Heart left ventricle (tissue), 16 donors: ENCODE results near the gene KCNJ6. TPM values are rescaled to one million over a fixed set of nuclear protein-coding genes. Genes with fewer than 3 reads are reported as not detected.

Experiments used
- ATAC-seq, 4 donors: fragments of 200-7000 bp; cut with Tn5 transposase; one replicate each; pipeline ENCODE4 v1.9.1; 2020 to 2022; ENCODE audit warnings: moderate library complexity in 4 of 4, mild to moderate bottlenecking in 3 of 4, moderate number of reproducible peaks in 1 of 4
- DNase-seq, 5 donors: peaks; one replicate each; pipeline ENCODE4 v3.0.0-alpha.2; 2020
- H3K27ac ChIP-seq, 12 donors: fragments of 200-600 bp; sonication (generic) in 4 of 12; one replicate each; pipeline versions ENCODE4 v1.5.0 to v1.8.0; 2016 to 2022; ENCODE audit warnings: mild to moderate bottlenecking in 2 of 12
- H3K27me3 ChIP-seq, 9 donors: fragments of 200-600 bp; sonication (generic) in 2 of 9; one replicate each; pipeline versions ENCODE4 v1.5.1 to v1.8.0; 2016 to 2022; ENCODE audit warnings: mild to moderate bottlenecking in 3 of 9
- H3K36me3 ChIP-seq, 9 donors: fragments of 200-600 bp; sonication (generic) in 2 of 9; one replicate each; pipeline versions ENCODE4 v1.5.0 to v1.8.0; 2018 to 2022; ENCODE audit warnings: mild to moderate bottlenecking in 2 of 9
- H3K4me1 ChIP-seq, 12 donors: fragments of 200-600 bp; sonication (generic) in 4 of 12; one replicate each; pipeline versions ENCODE4 v1.5.0 to v1.8.0; 2016 to 2022; ENCODE audit warnings: mild to moderate bottlenecking in 3 of 12
- H3K4me3 ChIP-seq, 12 donors: fragments of 200-600 bp; sonication (generic) in 4 of 12; one replicate each; pipeline versions ENCODE4 v1.5.0 to v1.8.0; 2017 to 2022; ENCODE audit warnings: mild to moderate bottlenecking in 9 of 12, moderate library complexity in 4 of 12
- H3K9me3 ChIP-seq, 12 donors: fragments of 200-600 bp; sonication (generic) in 4 of 12; one replicate each; pipeline versions ENCODE4 v1.5.0 to v1.8.0; 2016 to 2022; ENCODE audit warnings: mild to moderate bottlenecking in 1 of 12
- POLR2A ChIP-seq, 2 donors: fragments of 450-650 bp; IDR thresholded peaks; one replicate each; pipeline ENCODE4 v1.6.1; 2017; ENCODE audit warnings: antibody characterized with exemption in 2 of 2, mild to moderate bottlenecking in 2 of 2, moderate library complexity in 2 of 2
- WGBS, 4 donors: extraction: QIAGEN DNeasy Blood & Tissue Kit in 2 of 4; methylation state at CpG; one replicate each; pipeline versions ENCODE4 v1.1.5 to v1.1.7; 2013 to 2018; 5-methylcytosine and 5-hydroxymethylcytosine counted together
- intact Hi-C, 10 donors: fragments of 100-400 bp; cut with DNase I; formaldehyde crosslinking; loops; one replicate each; pipeline versions ENCODE4 v1.11.1 to v1.14.2; 2022
- polyA plus RNA-seq, 2 donors: library from polyadenylated mRNA; stranded (reverse); fragments of 200-250 nt; gene quantifications; one replicate each; pipeline ENCODE4 v1.2.3, GENCODE V29; 2013
- total RNA-seq, 9 donors: library from RNA; depleted of rRNA in 2 of 9; stranded (reverse); fragments of >200 nt in 2 of 9; fragmentation: NEBNext Ultra II Directional in 3 of 9; extraction: Animal tissue kit (Norgen Biotek cat#: 25700) in 3 of 9; gene quantifications; one replicate each; pipeline versions ENCODE4 v1.1.0 to v1.2.4, GENCODE V29; 2016 to 2023
- TF ChIP-seq, protein P1 (sequence below), 12 donors: fragments of 200-600 bp; sonication (generic) in 4 of 12; IDR thresholded peaks; one replicate each; pipeline versions ENCODE4 v1.5.0 to v1.8.0; 2018 to 2022; ENCODE audit warnings: antibody characterized with exemption in 12 of 12, mild to moderate bottlenecking in 5 of 12
- donor health status: ischemic (EF 13 %, LVEDD 7.1; RV severe dilation, severe dysfunction).
- donor health status: healthy with polysubstance abuse.
- donor health status: DM: no; HTN: yes; CAD: no.
- donor health status: DM: no; HTN: no; CAD: no.
- donor health status: ischemic (EF 25% LVEDD 6.9; RV normal size, moderate dysfunction).
- donor health status: ischemic (EF 25% LVEDD 5.7; RV mildly dilated, moderate dysfunction).
- donor health status: healthy.
- donor health status: DM: yes; HTN: yes; CAD: no.
- donor health status: ischemic (EF 35%, LVEDD 5.7; RV mildly dilated, moderate dysfunction).
- donor health status: nonischemic (EF 11% LVEDD 7.7; RV severe dilation, severe dysfunction).
- donor health status: DM: yes; HTN: yes; CAD: no.
- donor health status: PGD.
- donor health status: ischemic (EF 29% LVEDD 5.4; RV normal size, mild dysfunction).
- donor health status: nonischemic (EF 23%, LVEDD 6.1; RV moderate dilation, normal function).

KCNJ6 gene
- total and polyA plus RNA-seq, 11 donors, result not detected

GRCh38 chr21:37623183-37623582 lies 293.1 kb downstream of the KCNJ6 start:
- Histone ChIP-seq H3K4me1 (peaks cover 0 to 26% (median 14%) of the 10 kb centered on the region in 12 donors), H3K9me3 (no peaks in the 10 kb centered on the region), H3K36me3 (no peaks in the 10 kb centered on the region), H3K27me3 (no peaks in the 10 kb centered on the region), H3K4me3 (no peak overlapping the region), H3K27ac (peak overlapping the region in 3 of 12 donors; percentile 5 to 18 (median 15))
- TF ChIP-seq, protein P1, sequence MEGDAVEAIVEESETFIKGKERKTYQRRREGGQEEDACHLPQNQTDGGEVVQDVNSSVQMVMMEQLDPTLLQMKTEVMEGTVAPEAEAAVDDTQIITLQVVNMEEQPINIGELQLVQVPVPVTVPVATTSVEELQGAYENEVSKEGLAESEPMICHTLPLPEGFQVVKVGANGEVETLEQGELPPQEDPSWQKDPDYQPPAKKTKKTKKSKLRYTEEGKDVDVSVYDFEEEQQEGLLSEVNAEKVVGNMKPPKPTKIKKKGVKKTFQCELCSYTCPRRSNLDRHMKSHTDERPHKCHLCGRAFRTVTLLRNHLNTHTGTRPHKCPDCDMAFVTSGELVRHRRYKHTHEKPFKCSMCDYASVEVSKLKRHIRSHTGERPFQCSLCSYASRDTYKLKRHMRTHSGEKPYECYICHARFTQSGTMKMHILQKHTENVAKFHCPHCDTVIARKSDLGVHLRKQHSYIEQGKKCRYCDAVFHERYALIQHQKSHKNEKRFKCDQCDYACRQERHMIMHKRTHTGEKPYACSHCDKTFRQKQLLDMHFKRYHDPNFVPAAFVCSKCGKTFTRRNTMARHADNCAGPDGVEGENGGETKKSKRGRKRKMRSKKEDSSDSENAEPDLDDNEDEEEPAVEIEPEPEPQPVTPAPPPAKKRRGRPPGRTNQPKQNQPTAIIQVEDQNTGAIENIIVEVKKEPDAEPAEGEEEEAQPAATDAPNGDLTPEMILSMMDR (IDR thresholded peaks at IDR 0.05), result no peak
- TF ChIP-seq POLR2A (IDR thresholded peaks at IDR 0.05), result no peak
- intact Hi-C loops, result no loop called here
- DNase-seq (no peak), ATAC-seq (peak; percentile 26 to 59 (median 42))
- WGBS, 4 donors, result 24 to 36% (median 31%) methylated on average over 3 of the region's 3 CpGs

GRCh38 chr21:37622755-37623154 lies 293.5 kb downstream of the KCNJ6 start:
- peak overlapping the region in 3 of 12 donors; percentile 5 to 18 (median 15) for H3K27ac ChIP-seq

DNA sequence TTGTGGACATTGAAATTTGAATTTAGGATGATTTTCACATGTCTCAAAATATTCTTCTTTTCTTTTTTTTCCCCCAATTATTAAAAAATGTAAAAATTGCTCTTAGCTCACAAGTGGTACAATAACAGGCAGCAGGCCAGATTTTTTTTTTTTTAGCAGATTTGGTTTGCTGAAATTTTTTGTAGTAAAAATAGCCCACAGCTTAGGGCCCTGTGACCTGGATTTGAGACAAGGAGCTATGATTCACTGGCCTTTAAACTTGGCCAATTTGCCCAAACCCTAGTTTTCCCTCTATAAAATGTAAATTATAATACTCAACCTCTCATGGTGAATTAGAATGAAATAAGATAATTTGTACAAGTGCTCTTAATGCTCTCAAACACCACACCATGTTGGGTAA lies 295.9 kb downstream of the KCNJ6 start:
- ATAC-seq (peak in 1 of 4 donors; percentile 32), DNase-seq (no peak)
- Histone ChIP-seq H3K36me3 (no peaks in the 10 kb centered on the region), H3K27me3 (no peaks in the 10 kb centered on the region), H3K9me3 (no peaks in the 10 kb centered on the region), H3K4me3 (no peak overlapping the region), H3K27ac (no peak overlapping the region), H3K4me1 (peaks cover 0 to 26% (median 14%) of the 10 kb centered on the region in 12 donors)
- TF ChIP-seq, protein P1 (IDR thresholded peaks at IDR 0.05), result no peak
- TF ChIP-seq POLR2A (IDR thresholded peaks at IDR 0.05), result no peak
- intact Hi-C loops, result no loop called here

More at GRCh38 chr21:37622755-37623154, 293.5 kb downstream of the KCNJ6 start:
- TF ChIP-seq, protein P1 (IDR thresholded peaks at IDR 0.05), result no peak
- TF ChIP-seq POLR2A (IDR thresholded peaks at IDR 0.05), result no peak
- Histone ChIP-seq H3K36me3 (no peaks in the 10 kb centered on the region), H3K4me3 (no peak overlapping the region), H3K9me3 (no peaks in the 10 kb centered on the region), H3K27me3 (no peaks in the 10 kb centered on the region), H3K4me1 (peaks cover 0 to 26% (median 14%) of the 10 kb centered on the region in 12 donors)
- intact Hi-C loops, result no loop called here
- peak in 1 of 5 donors; percentile 27 for DNase-seq
- ATAC-seq, result peak in 3 of 4 donors; percentile 23 to 33 (median 28)
- 61 to 84% (median 74%) methylated on average over 8 of the region's 8 CpGs for WGBS, 4 donors

- H3K4me3 ChIP-seq, result no peak overlapping the region
- ATAC-seq (peak in 3 of 4 donors; percentile 75 to 83 (median 79)), DNase-seq (peak in 2 of 5 donors; percentile 30 to 33)
- TF ChIP-seq, protein P1 (IDR thresholded peaks at IDR 0.05), result peak in 1 of 12 donors; percentile 11
- TF ChIP-seq POLR2A (IDR thresholded peaks at IDR 0.05), result no peak
- H3K4me1 ChIP-seq, result peaks cover 0 to 26% (median 14%) of the 10 kb centered on the region in 12 donors
- intact Hi-C loops, result no loop called here
- no peak overlapping the region for H3K27ac ChIP-seq
- H3K9me3 ChIP-seq, result no peaks in the 10 kb centered on the region
- H3K27me3 ChIP-seq, result no peaks in the 10 kb centered on the region
- no peaks in the 10 kb centered on the region for H3K36me3 ChIP-seq
- WGBS, 4 donors, result 74 to 90% (median 79%) methylated on average over 7 of the region's 7 CpGs
These were observed 296.7 kb downstream of the KCNJ6 start for GRCh38 chr21:37619464-37619974.
